ENCODE measurements around the gene SLC29A2.

SLC29A2 gene

DNA sequence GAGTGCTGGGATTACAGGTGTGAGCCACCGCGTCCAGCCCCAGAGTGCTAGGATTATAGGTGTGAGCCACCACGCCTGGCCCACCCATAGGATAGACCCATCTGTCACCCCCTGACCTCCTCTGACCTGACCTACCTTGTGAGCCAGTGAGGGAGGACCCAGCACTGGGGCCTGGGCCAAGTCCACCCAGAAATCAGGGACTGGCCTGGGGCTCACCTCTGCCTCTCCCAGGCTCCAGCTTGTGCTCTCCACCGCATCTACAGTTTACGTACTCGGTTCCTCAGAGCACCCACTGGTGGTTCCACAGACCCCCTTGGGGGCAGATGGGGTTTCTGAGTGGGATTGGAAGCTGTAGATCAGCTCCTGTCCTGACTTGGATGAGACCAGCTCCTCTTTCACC is 6.4 kb downstream of the SLC29A2 start:
- Histone ChIP-seq H3K27me3 (no peaks in the 10 kb centered on the region), H3K36me3 (peaks cover 17% of the 10 kb centered on the region), H3K9me3 (no peaks in the 10 kb centered on the region), H3K4me1 (no peaks in the 10 kb centered on the region), H3K4me3 (ENCODE audit: low read depth, low read length) (no peak overlapping the region)
- no peak for DNase-seq
- TF ChIP-seq, protein P1, sequence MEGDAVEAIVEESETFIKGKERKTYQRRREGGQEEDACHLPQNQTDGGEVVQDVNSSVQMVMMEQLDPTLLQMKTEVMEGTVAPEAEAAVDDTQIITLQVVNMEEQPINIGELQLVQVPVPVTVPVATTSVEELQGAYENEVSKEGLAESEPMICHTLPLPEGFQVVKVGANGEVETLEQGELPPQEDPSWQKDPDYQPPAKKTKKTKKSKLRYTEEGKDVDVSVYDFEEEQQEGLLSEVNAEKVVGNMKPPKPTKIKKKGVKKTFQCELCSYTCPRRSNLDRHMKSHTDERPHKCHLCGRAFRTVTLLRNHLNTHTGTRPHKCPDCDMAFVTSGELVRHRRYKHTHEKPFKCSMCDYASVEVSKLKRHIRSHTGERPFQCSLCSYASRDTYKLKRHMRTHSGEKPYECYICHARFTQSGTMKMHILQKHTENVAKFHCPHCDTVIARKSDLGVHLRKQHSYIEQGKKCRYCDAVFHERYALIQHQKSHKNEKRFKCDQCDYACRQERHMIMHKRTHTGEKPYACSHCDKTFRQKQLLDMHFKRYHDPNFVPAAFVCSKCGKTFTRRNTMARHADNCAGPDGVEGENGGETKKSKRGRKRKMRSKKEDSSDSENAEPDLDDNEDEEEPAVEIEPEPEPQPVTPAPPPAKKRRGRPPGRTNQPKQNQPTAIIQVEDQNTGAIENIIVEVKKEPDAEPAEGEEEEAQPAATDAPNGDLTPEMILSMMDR (IDR thresholded peaks at IDR 0.05; ENCODE audit: low read depth, low read length), result no peak

- peak; percentile 68 for DNase-seq
- Histone ChIP-seq H3K27me3 (no peaks in the 10 kb centered on the region), H3K36me3 (peaks cover 17% of the 10 kb centered on the region), H3K9me3 (no peaks in the 10 kb centered on the region), H3K4me3 (ENCODE audit: low read depth, low read length) (no peak overlapping the region), H3K4me1 (no peaks in the 10 kb centered on the region)
- TF ChIP-seq, protein P1 (IDR thresholded peaks at IDR 0.05; ENCODE audit: low read depth, low read length), result peak; percentile 84
Measured at GRCh38 chr11:66363805-66364535, 7.6 kb downstream of the SLC29A2 start.

- Histone ChIP-seq H3K36me3 (peaks cover 12% of the 10 kb centered on the region), H3K4me1 (no peaks in the 10 kb centered on the region), H3K27me3 (no peaks in the 10 kb centered on the region), H3K9me3 (no peaks in the 10 kb centered on the region), H3K4me3 (ENCODE audit: low read depth, low read length) (no peak overlapping the region)
- no peak for DNase-seq
- TF ChIP-seq, protein P1 (IDR thresholded peaks at IDR 0.05; ENCODE audit: low read depth, low read length), result no peak
Measured at GRCh38 chr11:66363187-66363601, 8.4 kb downstream of the SLC29A2 start.

DNA sequence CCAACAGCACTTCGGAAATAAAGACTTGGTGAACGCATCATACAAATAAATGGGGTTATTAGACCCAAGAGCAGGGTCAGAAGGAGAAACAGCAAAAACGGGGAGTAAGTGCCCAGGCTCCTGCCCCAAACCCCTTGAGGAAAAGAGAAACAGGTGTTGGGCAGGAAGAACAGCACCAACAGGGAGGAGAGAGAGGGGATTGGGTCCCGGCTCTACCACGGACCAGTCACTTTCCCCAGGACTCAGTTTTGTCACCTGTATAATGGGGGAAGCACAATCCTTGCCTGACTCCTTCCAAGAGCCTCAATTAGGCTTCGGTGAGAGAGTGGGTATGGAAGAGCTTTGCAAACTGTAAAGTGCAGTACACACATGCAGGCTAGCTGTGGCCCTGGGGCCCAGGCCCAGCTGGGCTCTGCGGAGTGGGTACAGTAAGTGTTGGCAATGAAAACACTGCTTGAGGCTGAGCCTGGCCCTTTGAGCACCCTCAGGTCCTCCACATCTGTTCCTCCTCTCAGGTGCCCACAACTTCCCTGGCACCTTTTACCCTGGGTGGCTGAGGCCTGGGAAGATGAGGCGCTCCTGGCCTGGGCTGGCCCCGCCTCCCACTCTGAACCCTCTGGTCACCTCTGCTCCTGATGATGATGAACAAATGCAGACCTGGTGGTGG is 8.9 kb downstream of the SLC29A2 start:
- TF ChIP-seq, protein P1 (IDR thresholded peaks at IDR 0.05; ENCODE audit: low read depth, low read length), result no peak
- Histone ChIP-seq H3K4me1 (no peaks in the 10 kb centered on the region), H3K9me3 (no peaks in the 10 kb centered on the region), H3K27me3 (no peaks in the 10 kb centered on the region), H3K36me3 (peaks cover 12% of the 10 kb centered on the region), H3K4me3 (ENCODE audit: low read depth, low read length) (no peak overlapping the region)
- DNase-seq, result no peak

DNA sequence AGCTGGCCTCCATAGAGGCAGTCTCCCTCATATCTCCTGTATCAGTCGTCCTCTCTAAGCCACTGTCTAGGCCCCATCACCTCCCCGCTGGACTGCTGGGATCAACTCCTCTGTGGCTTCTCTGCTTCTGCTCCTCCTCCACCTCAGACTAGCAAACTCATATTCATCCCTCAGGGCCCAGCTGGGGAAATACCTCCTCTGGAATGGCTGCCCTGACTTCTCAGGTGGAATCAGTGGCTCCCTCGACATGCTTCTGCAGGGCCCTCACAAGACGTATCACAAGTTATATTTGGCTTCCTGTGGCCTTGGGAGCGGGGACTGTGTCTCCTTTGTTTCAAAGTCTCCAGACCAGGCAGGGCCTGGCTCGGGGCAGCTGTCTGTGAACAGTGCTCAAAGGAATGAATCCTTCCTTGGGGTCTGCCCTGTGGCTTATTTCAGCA is 10.0 kb downstream of the SLC29A2 start:
- no peaks in the 10 kb centered on the region for H3K4me1 ChIP-seq
- H3K27me3 ChIP-seq, result no peaks in the 10 kb centered on the region
- no peaks in the 10 kb centered on the region for H3K9me3 ChIP-seq
- H3K36me3 ChIP-seq, result peaks cover 7% of the 10 kb centered on the region
- no peak overlapping the region for H3K4me3 ChIP-seq (ENCODE audit: low read depth, low read length)
- DNase-seq, result no peak
- TF ChIP-seq, protein P1 (IDR thresholded peaks at IDR 0.05; ENCODE audit: low read depth, low read length), result no peak

All from BE2C (cell line).